GM18498 (cell line): ENCODE results near the gene CDKAL1.
A peak's percentile ranks its signal among the peaks of the same experiment; 100 is the strongest.

Source experiments
- ATAC-seq: cut with Tn5 transposase; IDR thresholded peaks from one replicate; pipeline ENCODE4 v1.9.1; 2021; ENCODE audit warnings: mild to moderate bottlenecking, moderate library complexity; ENCODE audit not compliant: unreplicated experiment

The CDKAL1 gene

GRCh38 chr6:21264288-21265033 is 730.2 kb downstream of the CDKAL1 start:
- ATAC-seq: peak; percentile 43

- no peak for ATAC-seq
Measured at GRCh38 chr6:21265034-21265729, 730.9 kb downstream of the CDKAL1 start.

- ATAC-seq: no peak
Measured at GRCh38 chr6:21265730-21266044, 731.4 kb downstream of the CDKAL1 start.

GRCh38 chr6:21270636-21271201 is 736.5 kb downstream of the CDKAL1 start:
- no peak for ATAC-seq

- no peak for ATAC-seq
Measured at GRCh38 chr6:21271428-21272155, 737.3 kb downstream of the CDKAL1 start.

GRCh38 chr6:21273451-21273850 is 739.2 kb downstream of the CDKAL1 start:
- no peak for ATAC-seq

GRCh38 chr6:21274851-21275250 is 740.6 kb downstream of the CDKAL1 start:
- ATAC-seq: no peak

- no peak for ATAC-seq
Measured at GRCh38 chr6:21277601-21278374, 743.5 kb downstream of the CDKAL1 start.

GRCh38 chr6:21278375-21278745 is 744.1 kb downstream of the CDKAL1 start:
- no peak for ATAC-seq

GRCh38 chr6:21279619-21280018 is 745.4 kb downstream of the CDKAL1 start:
- no peak for ATAC-seq

- no peak for ATAC-seq
Measured at GRCh38 chr6:21281366-21281765, 747.1 kb downstream of the CDKAL1 start.
